Measurements from ENCODE around the gene EDEM2. TPM values are rescaled to one million over a fixed set of nuclear protein-coding genes. Genes with fewer than 3 reads are reported as not detected.
"Not testable (repeated sequence)": the region's sequence is repeated elsewhere in the genome, so short reads cannot be mapped to it uniquely, and the experiment has no call there.

The EDEM2 gene
- total RNA-seq, 1 donor from 2014 or later = 58.6 TPM

DNA sequence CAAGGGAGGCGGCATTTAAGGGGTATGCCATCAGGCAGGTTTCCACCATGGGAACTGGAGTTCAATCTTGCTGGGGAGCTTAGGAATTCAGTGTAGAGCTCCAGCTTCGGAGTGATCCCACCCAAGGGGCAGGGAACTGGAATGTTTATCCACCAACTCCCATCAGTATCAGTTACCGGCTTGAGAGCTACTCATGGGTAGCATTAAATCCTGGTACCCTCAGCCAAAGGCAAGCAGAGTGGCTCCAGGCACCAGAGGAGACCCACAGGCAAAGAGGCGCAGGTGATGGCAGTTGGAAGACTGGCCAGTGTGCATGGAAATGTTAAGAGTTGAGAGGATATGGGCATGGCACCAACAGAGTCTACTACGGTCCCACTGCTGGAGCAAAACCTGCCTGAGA is 14.1 kb downstream of the EDEM2 start:
- DNase-seq (ENCODE audit: low spot score) = no peak

- no peak for DNase-seq (ENCODE audit: low spot score)
These were observed 15.2 kb downstream of the EDEM2 start for GRCh38 chr20:35131934-35132333.

GRCh38 chr20:35129647-35130069 is 17.5 kb downstream of the EDEM2 start:
- no peak for DNase-seq (ENCODE audit: low spot score)

DNA sequence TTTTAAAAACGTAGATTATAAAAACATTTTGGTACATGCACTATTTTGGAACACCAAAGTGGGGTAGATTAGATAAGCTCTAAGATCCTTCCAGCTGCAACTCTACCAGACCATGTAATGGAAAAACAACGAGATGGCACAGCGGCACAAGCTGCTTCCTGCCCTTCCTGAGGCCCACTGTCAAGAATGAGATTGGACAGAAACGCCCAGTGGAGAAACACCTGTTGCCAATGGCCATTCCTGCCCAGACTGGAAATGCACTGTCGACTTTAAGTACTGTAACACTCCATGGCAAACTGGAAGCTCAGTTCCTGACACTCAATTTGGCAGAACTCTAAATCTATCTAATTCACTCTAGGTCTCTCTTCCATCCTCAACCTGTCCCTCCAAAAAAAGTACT is 21.4 kb downstream of the EDEM2 start:
- DNase-seq (ENCODE audit: low spot score) = no peak

- no peak for DNase-seq (ENCODE audit: low spot score)
These were observed 24.3 kb downstream of the EDEM2 start for GRCh38 chr20:35122756-35123405.

GRCh38 chr20:35121186-35121585 is 25.9 kb downstream of the EDEM2 start:
- no peak for DNase-seq (ENCODE audit: low spot score)

- DNase-seq (ENCODE audit: low spot score) = no peak
These were observed 27.0 kb downstream of the EDEM2 start for GRCh38 chr20:35120012-35120701.

DNA sequence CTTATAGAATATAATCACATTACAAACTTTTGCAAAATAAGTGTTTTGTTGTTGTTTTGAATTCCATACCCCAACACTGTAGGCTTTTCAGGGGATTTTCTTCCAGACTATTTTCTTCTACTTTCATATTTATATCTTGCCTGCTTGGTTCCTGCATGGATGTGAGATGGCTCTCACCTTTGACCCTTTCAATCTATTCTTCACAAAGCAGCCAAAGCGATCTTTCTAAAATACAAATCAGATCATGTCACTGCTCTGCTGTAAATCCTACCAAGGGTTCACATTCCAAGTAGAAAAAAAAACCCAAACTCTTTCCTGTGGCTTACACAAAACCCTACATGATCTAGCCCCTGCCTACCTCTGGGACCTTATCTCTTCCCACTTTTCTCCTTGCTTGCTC is 29.5 kb downstream of the EDEM2 start:
- DNase-seq (ENCODE audit: low spot score) = no peak

DNA sequence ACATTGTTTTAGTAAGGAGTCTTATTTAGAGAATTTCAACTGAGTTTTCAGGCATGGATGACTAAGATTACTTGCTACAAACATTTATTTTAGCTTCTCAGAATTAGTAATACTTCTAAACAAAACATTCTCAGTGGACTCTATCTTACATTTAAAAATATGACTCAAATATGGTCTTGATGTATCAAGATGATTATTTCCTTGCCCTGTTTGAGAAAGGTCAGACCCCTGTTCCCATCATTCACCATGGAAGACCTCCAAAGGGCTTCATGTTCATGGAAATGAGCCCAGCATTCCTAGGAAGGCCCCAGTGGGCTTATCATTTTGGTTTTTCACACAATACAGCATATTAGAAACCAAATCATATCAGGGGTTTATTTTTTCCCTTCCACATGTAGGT is 29.9 kb downstream of the EDEM2 start:
- no peak for DNase-seq (ENCODE audit: low spot score)

DNA sequence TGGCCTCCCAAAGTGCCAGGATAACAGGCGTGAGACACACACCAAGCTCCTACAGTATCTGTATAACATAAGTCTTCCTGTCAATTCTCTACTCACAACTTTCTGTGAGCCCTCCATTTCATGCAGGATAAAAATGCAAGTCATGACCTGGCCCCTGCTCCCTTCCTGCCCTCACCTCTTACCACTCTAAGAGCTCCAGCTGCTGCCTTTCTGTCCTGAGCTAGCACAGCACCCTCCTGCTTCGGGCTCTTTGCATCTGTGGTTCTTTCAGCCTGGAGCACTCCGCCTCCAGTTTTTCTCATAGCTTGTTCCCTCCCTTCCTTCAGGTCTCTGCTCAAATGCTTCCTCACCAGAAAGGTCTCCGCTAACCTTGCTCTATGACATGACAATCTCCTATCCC is 30.9 kb downstream of the EDEM2 start:
- DNase-seq (ENCODE audit: low spot score) = no peak

DNA sequence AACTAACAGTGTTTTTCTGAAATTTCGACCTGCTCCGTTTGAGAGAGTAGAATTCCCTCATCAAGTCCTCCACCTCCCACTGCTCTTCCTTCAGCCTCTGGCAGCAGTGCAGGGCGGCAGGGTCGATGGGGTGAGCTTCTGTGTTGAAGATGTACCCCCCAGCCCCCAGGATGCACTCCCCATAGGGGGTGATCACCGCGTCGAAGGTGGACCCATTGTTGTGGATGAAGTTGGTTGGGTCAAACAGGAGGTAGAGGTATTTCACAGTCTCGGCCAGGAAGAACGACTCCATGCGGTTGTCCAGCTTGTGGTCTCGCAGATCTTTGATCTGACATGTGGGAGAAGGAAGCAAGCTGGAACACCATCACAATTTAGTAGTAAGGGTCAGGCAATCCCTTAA is 31.5 kb downstream of the EDEM2 start:
- no peak for DNase-seq (ENCODE audit: low spot score)

GRCh38 chr20:35112276-35112675 is 34.9 kb downstream of the EDEM2 start:
- DNase-seq (ENCODE audit: low spot score) = not testable (repeated sequence)

GRCh38 chr20:35111141-35111888 is 35.8 kb downstream of the EDEM2 start:
- DNase-seq (ENCODE audit: low spot score) = no peak

- DNase-seq (ENCODE audit: low spot score) = no peak
These were observed 38.2 kb downstream of the EDEM2 start for GRCh38 chr20:35108921-35109320.

- no peak for DNase-seq (ENCODE audit: low spot score)
These were observed 40.2 kb downstream of the EDEM2 start for GRCh38 chr20:35106827-35107380.

GRCh38 chr20:35104685-35105295 is 42.3 kb downstream of the EDEM2 start:
- no peak for DNase-seq (ENCODE audit: low spot score)

DNA sequence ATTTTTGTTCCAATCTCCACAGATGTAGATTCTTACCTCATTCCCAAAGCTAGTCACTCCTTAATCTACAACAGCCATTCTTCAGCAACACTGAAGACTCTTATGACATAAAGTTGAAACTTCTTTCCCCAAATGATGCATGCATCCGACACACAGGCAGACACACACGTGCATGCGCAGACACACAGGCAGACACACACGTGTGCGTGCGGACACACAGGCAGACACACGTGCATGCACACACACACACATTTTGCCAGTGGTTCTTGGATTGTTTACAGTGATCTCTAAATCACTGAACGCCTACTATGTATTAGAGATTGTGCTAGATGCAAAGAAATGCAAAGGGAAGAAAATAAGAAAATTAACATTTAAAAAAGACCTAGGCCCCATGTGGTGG is 45.5 kb downstream of the EDEM2 start:
- DNase-seq (ENCODE audit: low spot score) = no peak

DNA sequence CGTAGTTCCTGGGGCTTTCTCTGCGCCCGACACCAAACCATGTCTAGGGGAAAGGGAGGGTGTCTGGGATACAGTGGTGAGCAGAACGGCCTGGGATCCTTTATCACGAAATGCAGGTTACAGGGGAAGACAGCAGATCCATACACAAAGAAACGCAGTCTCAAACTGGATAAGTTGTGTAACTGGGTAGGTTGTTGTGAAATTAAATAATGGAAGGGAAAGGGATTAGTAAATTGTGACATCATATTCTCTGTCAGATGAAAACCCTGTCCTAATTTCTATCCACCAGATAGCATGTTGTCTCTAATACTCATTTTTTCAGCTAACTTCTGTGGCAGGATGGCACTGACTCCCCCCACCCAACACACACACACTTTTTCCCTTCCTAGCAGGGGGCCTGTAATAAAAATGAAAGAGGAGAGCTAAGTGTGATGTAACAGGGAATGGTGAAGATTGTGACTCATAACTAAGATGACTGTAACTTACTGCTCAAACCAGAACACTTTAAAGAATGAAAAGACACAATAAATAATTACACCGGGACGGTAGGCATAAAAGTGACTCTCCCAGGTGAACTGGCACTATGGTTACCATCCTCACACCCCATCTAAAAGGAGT is 53.8 kb downstream of the EDEM2 start:
- no peak for DNase-seq (ENCODE audit: low spot score)

GRCh38 chr20:35092524-35093266 is 54.4 kb downstream of the EDEM2 start, which contains the start of gene TRPC4AP:
Gene TRPC4AP (minus strand): TSS chr20:35092807. CDS start chr20:35092781, 26 bp downstream.
- DNase-seq (ENCODE audit: low spot score) = peak; percentile 98

DNA sequence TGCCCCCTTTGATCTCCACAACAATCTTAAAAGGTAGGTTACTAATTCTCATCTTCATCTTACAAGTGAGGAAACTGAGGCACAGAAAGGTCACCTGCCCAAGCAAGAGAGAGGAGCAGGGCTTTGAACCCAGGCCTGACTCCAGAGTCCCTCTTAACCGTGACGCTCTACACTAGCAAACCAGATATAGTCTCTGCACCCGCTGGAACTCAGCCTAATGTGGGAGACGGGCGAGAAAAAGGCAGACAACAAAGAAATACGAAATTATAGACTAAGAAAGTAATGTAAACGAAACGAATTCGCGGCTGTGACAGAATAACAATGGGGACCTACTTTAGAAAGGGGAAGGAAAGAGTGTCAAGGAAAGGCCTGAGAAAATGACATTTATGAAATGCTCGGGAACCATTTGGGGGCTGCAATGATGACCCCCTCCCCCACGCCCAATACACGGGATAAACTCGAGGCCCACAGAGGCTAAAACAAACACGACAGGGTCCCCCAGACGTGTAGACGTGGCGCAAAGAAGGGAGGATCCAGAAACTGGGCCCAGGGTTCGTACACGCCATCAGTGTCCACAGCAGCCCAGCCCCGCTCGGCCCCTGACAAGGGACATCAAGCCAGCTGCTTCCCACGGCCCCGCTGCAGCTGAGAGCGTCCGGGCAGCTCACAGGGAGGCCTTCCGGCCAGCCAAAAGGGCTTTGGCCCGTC is 55.2 kb downstream of the EDEM2 start:
- DNase-seq (ENCODE audit: low spot score) = no peak

All from mesenteric fat pad (tissue), 1 donor.